H9 (cell line): ENCODE results near the gene CDKL5. TPM values are rescaled to one million over a fixed set of nuclear protein-coding genes. Genes with fewer than 3 reads are reported as not detected.

ENCODE experiments used
- DNase-seq: peaks from one replicate; pipeline ENCODE4 v3.0.0-alpha.2; 2017
- H2AFZ ChIP-seq: one replicate; pipeline ENCODE4 v1.6.1; 2013; ENCODE audit warnings: mild to moderate bottlenecking, low read length, control low read depth, moderate library complexity
- H2AK5ac ChIP-seq: 2 replicates; pipeline ENCODE4 v1.6.1; 2013; ENCODE audit warnings: low read length, control low read depth, mixed read lengths; ENCODE audit not compliant: insufficient read length
- H2BK120ac ChIP-seq: one replicate; pipeline ENCODE4 v1.6.1; 2013; ENCODE audit warnings: low read depth, mild to moderate bottlenecking, low read length, control low read depth, inconsistent platforms; ENCODE audit not compliant: poor library complexity, severe bottlenecking
- H2BK12ac ChIP-seq: 2 replicates; pipeline ENCODE4 v1.6.1; 2013; ENCODE audit warnings: low read length, control low read depth, mixed read lengths, low read depth; ENCODE audit not compliant: insufficient read length
- H2BK15ac ChIP-seq: 2 replicates; pipeline ENCODE4 v1.6.1; 2013; ENCODE audit warnings: low read depth, low read length, control low read depth
- H2BK20ac ChIP-seq: one replicate; pipeline ENCODE4 v1.6.1; 2013; ENCODE audit warnings: low read depth, mild to moderate bottlenecking, low read length, control low read depth, inconsistent platforms; ENCODE audit not compliant: poor library complexity, severe bottlenecking
- H2BK5ac ChIP-seq: 2 replicates; pipeline ENCODE4 v1.6.1; 2013; ENCODE audit warnings: low read length, control low read depth, mixed read lengths; ENCODE audit not compliant: insufficient read length
- H3K14ac ChIP-seq: 2 replicates; pipeline ENCODE4 v1.6.1; 2013; ENCODE audit warnings: low read length, control low read depth; ENCODE audit not compliant: insufficient read depth
- H3K18ac ChIP-seq: 2 replicates; pipeline ENCODE4 v1.6.1; 2013; ENCODE audit warnings: low read depth, mild to moderate bottlenecking, mixed read lengths, low read length, control low read depth; ENCODE audit not compliant: insufficient read length
- H3K23ac ChIP-seq: 2 replicates; pipeline ENCODE4 v1.6.1; 2013; ENCODE audit warnings: low read length, control low read depth, mixed read lengths, low read depth; ENCODE audit not compliant: insufficient read length
- H3K23me2 ChIP-seq: 2 replicates; pipeline ENCODE4 v1.6.1; 2013; ENCODE audit warnings: low read depth, mild to moderate bottlenecking, mixed read lengths, low read length, control low read depth; ENCODE audit not compliant: insufficient read length, poor library complexity, severe bottlenecking
- H3K27ac ChIP-seq: 2 replicates; pipeline ENCODE4 v1.5.1; 2013; ENCODE audit warnings: low read length, control low read depth, mixed read lengths, low read depth; ENCODE audit not compliant: insufficient read length
- H3K27me3 ChIP-seq: 2 replicates; pipeline ENCODE4 v1.6.1; 2013; ENCODE audit warnings: low read length, control low read depth, inconsistent platforms; ENCODE audit not compliant: insufficient read depth
- H3K4ac ChIP-seq: 2 replicates; pipeline ENCODE4 v1.6.1; 2013; ENCODE audit warnings: low read depth, mild to moderate bottlenecking, control low read depth, inconsistent platforms, low read length, moderate library complexity
- H3K4me1 ChIP-seq: 2 replicates; pipeline ENCODE4 v1.6.1; 2013; ENCODE audit warnings: low read length, control low read depth, inconsistent platforms; ENCODE audit not compliant: insufficient read depth
- H3K4me2 ChIP-seq: 2 replicates; pipeline ENCODE4 v1.6.1; 2013; ENCODE audit warnings: low read length, control low read depth, mixed read lengths; ENCODE audit not compliant: insufficient read length, insufficient read depth
- H3K56ac ChIP-seq: 2 replicates; pipeline ENCODE4 v1.6.1; 2013; ENCODE audit warnings: low read depth, mild to moderate bottlenecking, mixed read lengths, low read length, control low read depth; ENCODE audit not compliant: insufficient read length
- H3K79me1 ChIP-seq: 2 replicates; pipeline ENCODE4 v1.6.1; 2013; ENCODE audit warnings: low read depth, mild to moderate bottlenecking, moderate library complexity, low read length, control low read depth, inconsistent platforms; ENCODE audit not compliant: insufficient read depth, poor library complexity, severe bottlenecking
- H3K79me2 ChIP-seq: 2 replicates; pipeline ENCODE4 v1.6.1; 2013; ENCODE audit warnings: low read length, control low read depth, inconsistent platforms; ENCODE audit not compliant: insufficient read depth
- H3K9ac ChIP-seq: 2 replicates; pipeline ENCODE4 v1.6.1; 2013; ENCODE audit warnings: low read length, control low read depth, mixed read lengths; ENCODE audit not compliant: insufficient read length; ENCODE audit errors: extremely low read depth
- H3K9me3 ChIP-seq: one replicate; pipeline ENCODE4 v1.6.1; 2013; ENCODE audit warnings: low read depth, low read length, inconsistent platforms; ENCODE audit not compliant: control insufficient read depth
- H3T11ph ChIP-seq: one replicate; pipeline ENCODE4 v1.6.1; 2013; ENCODE audit warnings: mild to moderate bottlenecking, low read length, control low read depth, inconsistent platforms
- H4K20me1 ChIP-seq: one replicate; pipeline ENCODE4 v1.6.1; 2013; ENCODE audit not compliant: control insufficient read depth, insufficient read length, insufficient read depth
- H4K5ac ChIP-seq: 2 replicates; pipeline ENCODE4 v1.6.1; 2013; ENCODE audit warnings: low read depth, mild to moderate bottlenecking, mixed read lengths, low read length, control low read depth; ENCODE audit not compliant: insufficient read length
- H4K8ac ChIP-seq: replicated peaks from 2 replicates; pipeline ENCODE4 v1.6.1; 2013; ENCODE audit warnings: low read length, control low read depth, mixed read lengths, low read depth; ENCODE audit not compliant: insufficient read length
- H4K91ac ChIP-seq: 2 replicates; pipeline ENCODE4 v1.6.1; 2013; ENCODE audit warnings: low read depth, mild to moderate bottlenecking, moderate library complexity, mixed read lengths, low read length, control low read depth; ENCODE audit not compliant: insufficient read length
- H3K27ac Mint-ChIP-seq, 3 experiments: 2 replicates in 2 of 3; 3 replicates in 1 of 3; pipeline ENCODE4 v1.8.0; 2020 to 2021; ENCODE audit warnings: mixed read lengths in 3 of 3, mild to moderate bottlenecking in 1 of 3, moderate library complexity in 1 of 3
- H3K27me3 Mint-ChIP-seq: 2 replicates; pipeline ENCODE4 v1.8.0; 2021; ENCODE audit warnings: low read depth, mild to moderate bottlenecking, moderate library complexity, mixed read lengths
- H3K36me3 Mint-ChIP-seq, 3 experiments: 2 replicates in 2 of 3; 3 replicates in 1 of 3; pipeline ENCODE4 v1.8.0; 2020 to 2021; ENCODE audit warnings: low read depth in 3 of 3, mixed read lengths in 3 of 3; ENCODE audit not compliant: insufficient read depth in 1 of 3
- H3K4me1 Mint-ChIP-seq, 2 experiments: 2 replicates each; pipeline ENCODE4 v1.8.0; 2020; ENCODE audit warnings: mixed read lengths in 2 of 2
- H3K4me3 Mint-ChIP-seq, 2 experiments: 2 replicates in 1 of 2; 3 replicates in 1 of 2; pipeline ENCODE4 v1.8.0; 2020 to 2021; ENCODE audit warnings: mild to moderate bottlenecking in 2 of 2, mixed read lengths in 2 of 2, moderate library complexity in 1 of 2
- H3K9me3 Mint-ChIP-seq, 2 experiments: 2 replicates in 1 of 2; 3 replicates in 1 of 2; pipeline ENCODE4 v1.8.0; 2020; ENCODE audit warnings: mild to moderate bottlenecking in 2 of 2, mixed read lengths in 2 of 2, moderate library complexity in 1 of 2
- CTCF ChIP-seq: fragments of 200-600 bp; sonication (generic); conservative IDR thresholded peaks from 3 replicates; pipeline ENCODE4 v1.8.0; 2021; ENCODE audit warnings: antibody characterized with exemption, mild to moderate bottlenecking
- WGBS: extraction: QIAGEN DNeasy Blood & Tissue Kit; methylation state at CpG from one replicate; pipeline ENCODE4 v1.1.7; 2013; ENCODE audit warnings: missing lambda C conversion rate, low lambda C conversion rate, mixed read lengths; ENCODE audit not compliant: insufficient read length; ENCODE audit errors: extremely low coverage; 5-methylcytosine and 5-hydroxymethylcytosine counted together
- total RNA-seq: library from RNA; stranded (reverse); gene quantifications from 2 replicates; pipeline ENCODE4 v1.2.1, GENCODE V29; 2021

CDKL5 gene
- total RNA-seq, 1 experiment from 2014 or later = 19.5 TPM

GRCh38 chrX:18545771-18546170 lies 120.4 kb downstream of the CDKL5 start:
- no peaks in the 10 kb centered on the region for H4K20me1 ChIP-seq
- H3K4me3 Mint-ChIP-seq = no peak overlapping the region
- H2BK5ac ChIP-seq = no peak overlapping the region
- no peak overlapping the region for H2BK20ac ChIP-seq
- no peak overlapping the region for H2BK120ac ChIP-seq
- H3K27ac ChIP-seq = no peak overlapping the region
- H3K79me1 ChIP-seq = no peaks in the 10 kb centered on the region
- H3K4ac ChIP-seq = no peak overlapping the region
- no peak overlapping the region for H4K5ac ChIP-seq
- peaks cover 0 to 3% (median 0%) of the 10 kb centered on the region in 3 experiments; a peak in 3 of 7 replicates for H3K36me3 Mint-ChIP-seq
- H3K14ac ChIP-seq = no peak overlapping the region
- H3K56ac ChIP-seq = no peak overlapping the region
- H3K4me1 ChIP-seq = no peaks in the 10 kb centered on the region; the same call in 1 of the 2 replicates
- no peak for TF ChIP-seq CTCF
- H3K4me2 ChIP-seq = no peak overlapping the region
- no peak overlapping the region for H2AFZ ChIP-seq
- peaks cover 26 to 44% of the 10 kb centered on the region in 2 experiments for H3K4me1 Mint-ChIP-seq
- H2AK5ac ChIP-seq = no peak overlapping the region
- H4K8ac ChIP-seq = no peak overlapping the region
- H3K27me3 Mint-ChIP-seq = no peaks in the 10 kb centered on the region; the same call in 1 of the 2 replicates
- no peak overlapping the region for H2BK12ac ChIP-seq
- no peak overlapping the region for H3T11ph ChIP-seq
- WGBS = no CpG with 5 or more reads among the region's 2 CpGs
- H3K27ac Mint-ChIP-seq = no peak overlapping the region
- no peak overlapping the region for H3K23ac ChIP-seq
- no peak overlapping the region for H3K18ac ChIP-seq
- no peak overlapping the region for H2BK15ac ChIP-seq
- no peaks in the 10 kb centered on the region for H3K79me2 ChIP-seq
- H3K23me2 ChIP-seq = no peaks in the 10 kb centered on the region
- no peaks in the 10 kb centered on the region for H3K27me3 ChIP-seq
- DNase-seq = no peak
- no peak overlapping the region for H4K91ac ChIP-seq
- no peak overlapping the region for H3K9ac ChIP-seq
- peaks cover 49% of the 10 kb centered on the region for H3K9me3 ChIP-seq
- peaks cover 60 to 63% of the 10 kb centered on the region in 2 experiments for H3K9me3 Mint-ChIP-seq
